Nephron (organoid): ENCODE results near the gene SWSAP1.

Experiments
- H3K27ac Mint-ChIP-seq, 3 experiments: 2 replicates each; pipeline ENCODE4 v1.8.0; 2020; ENCODE audit warnings: mixed read lengths in 3 of 3, mild to moderate bottlenecking in 2 of 3, moderate library complexity in 1 of 3
- H3K27me3 Mint-ChIP-seq: 2 replicates; pipeline ENCODE4 v1.8.0; 2021; ENCODE audit warnings: low read depth, mild to moderate bottlenecking, moderate library complexity, mixed read lengths
- H3K36me3 Mint-ChIP-seq: 2 replicates; pipeline ENCODE4 v1.8.0; 2020; ENCODE audit warnings: low read depth, mixed read lengths
- H3K4me1 Mint-ChIP-seq: 2 replicates; pipeline ENCODE4 v1.8.0; 2020; ENCODE audit warnings: mixed read lengths
- H3K4me3 Mint-ChIP-seq, 3 experiments: 2 replicates each; pipeline ENCODE4 v1.8.0; 2020; ENCODE audit warnings: mild to moderate bottlenecking in 3 of 3, mixed read lengths in 3 of 3, moderate library complexity in 2 of 3
- H3K9me3 Mint-ChIP-seq: 2 replicates; pipeline ENCODE4 v1.8.0; 2020; ENCODE audit warnings: mixed read lengths
- CTCF ChIP-seq, 3 experiments: fragments of 200-600 bp; sonication (generic); IDR thresholded peaks; one replicate each; pipeline ENCODE4 v1.5.0; 2021; ENCODE audit warnings: antibody characterized with exemption in 3 of 3; ENCODE audit not compliant: unreplicated experiment in 3 of 3

Gene SWSAP1

DNA sequence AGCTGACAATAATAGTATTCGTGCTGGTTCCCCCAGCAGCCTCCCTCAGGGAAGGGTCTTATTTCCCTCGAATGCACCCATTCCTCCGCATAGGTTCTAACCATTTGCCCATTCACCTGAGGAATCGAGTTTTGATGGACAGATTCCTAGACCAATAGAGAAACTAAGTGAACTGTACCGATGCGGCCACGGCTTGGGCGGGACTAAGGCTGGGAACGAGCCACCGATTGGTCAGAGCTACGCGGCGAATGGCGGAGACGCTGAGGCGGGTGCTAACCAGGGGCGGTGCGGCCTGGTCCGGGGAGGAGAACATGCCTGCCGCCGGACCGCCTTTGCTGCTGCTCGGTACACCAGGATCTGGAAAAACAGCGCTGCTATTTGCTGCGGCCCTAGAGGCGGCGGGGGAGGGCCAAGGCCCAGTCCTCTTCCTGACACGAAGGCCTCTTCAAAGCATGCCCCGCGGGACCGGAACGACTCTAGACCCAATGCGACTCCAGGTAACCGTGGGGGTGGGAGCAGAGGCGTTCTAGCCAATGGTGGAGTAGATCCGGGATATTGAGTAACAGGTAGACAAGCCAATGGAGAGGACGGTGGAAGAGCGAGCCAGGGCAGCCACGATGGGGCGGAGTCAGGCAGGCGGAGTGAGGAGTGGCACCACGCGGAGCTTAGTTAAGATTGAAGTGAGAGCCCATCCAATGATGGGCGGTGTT, at the start of gene SWSAP1:
SWSAP1 (plus strand) TSS at position 234 of the 710 bp plus-strand sequence; CDS start at position 249, 15 bp downstream.
- Mint-ChIP-seq H3K27me3 (no peaks in the 10 kb centered on the region), H3K27ac (peak within 1 kb of the TSS in 1 of 3 experiments; percentile 67), H3K4me1 (peaks cover 7% of the 10 kb centered on the region), H3K4me3 (no peak within 1 kb of the TSS), H3K9me3 (no peaks in the 10 kb centered on the region), H3K36me3 (peaks cover 4% of the 10 kb centered on the region)
- TF ChIP-seq CTCF (IDR thresholded peaks at IDR 0.05; ENCODE audit: unreplicated experiment in 3 of 3), result no peak

DNA sequence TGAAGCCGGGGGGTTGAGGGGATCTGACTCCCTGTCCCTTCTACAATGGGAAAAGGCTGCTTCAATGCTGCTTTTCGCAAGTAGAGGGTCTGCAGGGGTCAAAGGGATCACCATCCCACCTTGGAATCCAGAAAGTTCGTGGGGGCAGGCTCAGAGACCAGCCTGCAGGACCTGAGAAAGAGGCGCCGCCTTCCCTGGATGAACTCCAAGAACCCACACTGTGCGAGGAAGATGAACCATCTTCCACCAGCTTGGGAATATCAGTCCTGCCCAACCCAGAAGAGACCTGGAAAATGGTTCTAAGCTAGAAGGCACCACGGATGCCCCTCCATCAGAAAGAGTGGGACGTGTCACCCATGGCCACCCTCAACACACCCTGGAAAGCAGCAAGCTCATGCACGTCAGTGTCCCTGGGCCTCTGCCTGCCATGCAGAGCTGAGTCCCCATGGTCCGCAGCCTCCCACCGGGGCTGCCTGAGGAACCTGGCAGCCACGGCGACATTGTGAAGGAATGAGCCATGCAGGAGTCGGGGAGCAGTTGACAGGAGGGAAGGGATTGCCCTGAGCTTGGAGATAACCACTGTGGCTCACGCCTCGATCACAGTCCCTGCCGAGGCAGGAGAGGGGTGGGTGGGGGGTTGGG, 49.6 kb upstream of the SWSAP1 start:
- Mint-ChIP-seq H3K27me3 (no peaks in the 10 kb centered on the region), H3K4me3 (no peak overlapping the region), H3K9me3 (no peaks in the 10 kb centered on the region), H3K27ac (peak overlapping the region; percentile 93 to 97 (median 95)), H3K36me3 (peaks cover 16% of the 10 kb centered on the region), H3K4me1 (peaks cover 32% of the 10 kb centered on the region)
- no peak for TF ChIP-seq CTCF (IDR thresholded peaks at IDR 0.05; ENCODE audit: unreplicated experiment in 3 of 3)

DNA sequence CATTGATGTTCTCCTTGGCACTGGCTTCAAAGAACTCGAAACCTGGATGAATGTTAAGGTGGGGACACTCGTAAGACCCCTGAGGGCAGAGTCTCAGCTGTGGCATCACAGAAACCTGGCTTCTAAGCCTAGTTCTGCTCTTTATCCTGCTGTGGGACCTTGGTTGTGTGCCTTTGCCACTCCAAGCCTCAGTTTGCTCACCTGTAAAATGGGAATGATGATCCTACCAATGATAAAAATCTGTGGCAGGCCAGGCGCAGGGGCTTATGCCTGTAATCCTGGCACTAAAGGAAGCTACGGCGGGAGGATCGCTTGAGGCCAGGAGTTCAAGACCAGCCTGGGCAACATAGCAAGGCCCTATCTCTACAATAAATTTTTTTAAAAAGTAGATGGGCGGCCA, 48.9 kb upstream of the SWSAP1 start:
- H3K27ac Mint-ChIP-seq, result no peak overlapping the region
- no peak overlapping the region for H3K4me3 Mint-ChIP-seq
- peaks cover 32% of the 10 kb centered on the region for H3K4me1 Mint-ChIP-seq
- H3K27me3 Mint-ChIP-seq, result no peaks in the 10 kb centered on the region
- peaks cover 21% of the 10 kb centered on the region for H3K36me3 Mint-ChIP-seq
- TF ChIP-seq CTCF (IDR thresholded peaks at IDR 0.05; ENCODE audit: unreplicated experiment in 3 of 3), result no peak
- H3K9me3 Mint-ChIP-seq, result no peaks in the 10 kb centered on the region

- Mint-ChIP-seq H3K27ac (no peak overlapping the region), H3K36me3 (peaks cover 41% of the 10 kb centered on the region), H3K9me3 (no peaks in the 10 kb centered on the region), H3K4me3 (no peak overlapping the region), H3K27me3 (no peaks in the 10 kb centered on the region), H3K4me1 (no peaks in the 10 kb centered on the region)
- no peak for TF ChIP-seq CTCF (IDR thresholded peaks at IDR 0.05; ENCODE audit: unreplicated experiment in 3 of 3)
Measured at GRCh38 chr19:11330127-11330526, 44.3 kb upstream of the SWSAP1 start.

- H3K36me3 Mint-ChIP-seq, result peaks cover 54% of the 10 kb centered on the region
Measured at GRCh38 chr19:11331502-11331901, 43.0 kb upstream of the SWSAP1 start.

More at GRCh38 chr19:11331502-11331901, 43.0 kb upstream of the SWSAP1 start:
- TF ChIP-seq CTCF (IDR thresholded peaks at IDR 0.05; ENCODE audit: unreplicated experiment in 3 of 3), result no peak
- H3K9me3 Mint-ChIP-seq, result no peaks in the 10 kb centered on the region
- H3K4me3 Mint-ChIP-seq, result no peak overlapping the region
- H3K27ac Mint-ChIP-seq, result no peak overlapping the region
- H3K4me1 Mint-ChIP-seq, result no peaks in the 10 kb centered on the region
- no peaks in the 10 kb centered on the region for H3K27me3 Mint-ChIP-seq
